Measurements from ENCODE around the gene PTPRT. TPM values are rescaled to one million over a fixed set of nuclear protein-coding genes. Genes with fewer than 3 reads are reported as not detected.

PTPRT gene
- total RNA-seq, 1 experiment from 2014 or later = not detected

DNA sequence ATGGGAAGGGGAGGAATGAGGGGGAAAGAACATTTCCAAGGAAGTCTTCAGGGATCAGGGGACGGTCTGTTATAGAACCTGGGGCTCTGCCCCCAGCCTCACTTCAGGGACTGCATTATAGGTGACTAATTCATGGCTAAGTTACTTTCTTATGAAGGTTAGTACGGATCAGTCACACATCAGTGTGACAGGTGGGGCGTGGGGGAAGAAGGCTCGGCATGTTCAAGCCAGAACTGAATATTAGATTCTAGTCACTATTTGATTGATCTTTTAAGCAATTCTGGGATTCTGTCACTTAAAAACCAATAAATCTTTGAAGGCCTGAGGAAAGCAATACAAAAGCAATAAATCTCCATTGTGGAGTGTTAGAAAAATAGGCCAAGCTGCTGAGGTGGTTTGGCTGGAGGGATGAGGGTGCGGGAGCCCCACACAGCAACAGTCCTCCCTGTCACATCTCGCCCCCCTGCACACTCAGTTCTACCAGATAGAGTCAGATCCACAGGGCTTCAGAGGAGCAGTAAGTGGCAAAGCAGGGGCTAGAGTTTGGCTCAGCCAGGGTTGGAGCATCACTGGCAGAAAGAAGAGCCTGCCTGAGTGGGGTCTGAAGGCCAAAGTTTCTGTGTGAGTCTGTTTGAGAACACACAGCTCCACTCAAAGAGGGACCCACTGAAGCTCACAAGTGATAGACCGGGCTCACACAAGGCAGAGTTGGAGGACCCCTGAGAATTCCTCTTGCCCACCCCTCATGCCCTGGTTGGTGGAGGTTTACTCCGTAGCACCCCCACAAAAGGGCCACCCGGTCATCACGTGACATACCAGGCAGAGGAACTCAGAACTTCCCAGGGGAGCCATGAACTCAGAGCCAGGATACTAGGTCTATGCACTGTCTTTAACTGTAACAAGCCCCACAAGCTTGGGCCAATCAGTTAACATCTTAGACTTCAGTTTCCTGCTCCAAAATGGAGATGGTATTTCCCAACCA, 843.2 kb downstream of the PTPRT start:
- H3K36me3 ChIP-seq (ENCODE audit: low read depth, low read length) = no peaks in the 10 kb centered on the region
- POLR2A ChIA-PET (ENCODE audit: unreplicated experiment) = no interaction called here
- DNase-seq (no peak), ATAC-seq (no peak)
- no peak for TF ChIP-seq EZH2 (IDR thresholded peaks at IDR 0.05; ENCODE audit: low read length, unreplicated experiment)
- H3F3A ChIP-seq (ENCODE audit: low read length, unreplicated experiment) = no peaks in the 10 kb centered on the region
- no peaks in the 10 kb centered on the region for H3K79me2 ChIP-seq (ENCODE audit: low read length)
- H3K4me2 ChIP-seq (ENCODE audit: low read length) = no peak overlapping the region
- no TSS peak for BruUV-seq (replicated peaks)
- no peaks in the 10 kb centered on the region for H3K4me1 ChIP-seq (ENCODE audit: insufficient read depth, low read length)
- intact Hi-C loops (cut with micrococcal nuclease) = no loop called here
- H3K9me3 ChIP-seq (ENCODE audit: low read length) = peaks cover 26% of the 10 kb centered on the region
- CTCF ChIA-PET = no interaction called here
- no peak overlapping the region for H3K4me3 ChIP-seq (ENCODE audit: low read length)
- no peak overlapping the region for H2AFZ ChIP-seq (ENCODE audit: low read length)
- H3K27ac ChIP-seq (ENCODE audit: low read length) = no peak overlapping the region
- no peaks in the 10 kb centered on the region for H3K9me2 ChIP-seq (replicated peaks; ENCODE audit: low read length)
- H3K27me3 ChIP-seq (ENCODE audit: low read length) = no peaks in the 10 kb centered on the region
- no peak overlapping the region for H3K9ac ChIP-seq (ENCODE audit: low read length)
- no peaks in the 10 kb centered on the region for H4K20me1 ChIP-seq (ENCODE audit: low read length)

DNA sequence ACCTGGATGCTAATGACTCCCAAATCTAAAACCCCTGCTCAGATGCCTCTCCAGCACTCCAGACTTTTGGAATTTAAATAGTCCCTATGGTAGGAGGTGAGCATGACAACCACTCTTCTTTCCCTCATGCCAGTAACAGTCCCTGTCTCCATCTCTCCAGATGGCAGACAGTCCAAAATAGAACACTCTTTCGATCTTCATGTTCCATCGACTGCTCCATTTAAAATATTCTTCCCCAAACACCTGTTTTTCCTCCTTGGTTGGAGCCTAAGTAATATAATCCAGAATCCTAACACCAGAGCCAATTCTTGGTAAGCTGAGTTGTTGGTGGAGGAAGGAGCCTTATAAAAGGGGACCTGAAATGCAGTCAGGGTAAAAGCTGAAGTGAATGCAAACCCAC, 848.1 kb downstream of the PTPRT start:
- no peak overlapping the region for H3K9ac ChIP-seq (ENCODE audit: low read length)
- H4K20me1 ChIP-seq (ENCODE audit: low read length) = no peaks in the 10 kb centered on the region
- intact Hi-C loops (cut with micrococcal nuclease) = no loop called here
- POLR2A ChIA-PET (ENCODE audit: unreplicated experiment) = no interaction called here
- H3K9me3 ChIP-seq (ENCODE audit: low read length) = peaks cover 48% of the 10 kb centered on the region
- no peak overlapping the region for H2AFZ ChIP-seq (ENCODE audit: low read length)
- H3K9me2 ChIP-seq (replicated peaks; ENCODE audit: low read length) = no peaks in the 10 kb centered on the region
- DNase-seq = no peak
- no peak for TF ChIP-seq EZH2phosphoT487 (IDR thresholded peaks at IDR 0.05; ENCODE audit: borderline replicate concordance, low read length)
- TF ChIP-seq, protein P1, sequence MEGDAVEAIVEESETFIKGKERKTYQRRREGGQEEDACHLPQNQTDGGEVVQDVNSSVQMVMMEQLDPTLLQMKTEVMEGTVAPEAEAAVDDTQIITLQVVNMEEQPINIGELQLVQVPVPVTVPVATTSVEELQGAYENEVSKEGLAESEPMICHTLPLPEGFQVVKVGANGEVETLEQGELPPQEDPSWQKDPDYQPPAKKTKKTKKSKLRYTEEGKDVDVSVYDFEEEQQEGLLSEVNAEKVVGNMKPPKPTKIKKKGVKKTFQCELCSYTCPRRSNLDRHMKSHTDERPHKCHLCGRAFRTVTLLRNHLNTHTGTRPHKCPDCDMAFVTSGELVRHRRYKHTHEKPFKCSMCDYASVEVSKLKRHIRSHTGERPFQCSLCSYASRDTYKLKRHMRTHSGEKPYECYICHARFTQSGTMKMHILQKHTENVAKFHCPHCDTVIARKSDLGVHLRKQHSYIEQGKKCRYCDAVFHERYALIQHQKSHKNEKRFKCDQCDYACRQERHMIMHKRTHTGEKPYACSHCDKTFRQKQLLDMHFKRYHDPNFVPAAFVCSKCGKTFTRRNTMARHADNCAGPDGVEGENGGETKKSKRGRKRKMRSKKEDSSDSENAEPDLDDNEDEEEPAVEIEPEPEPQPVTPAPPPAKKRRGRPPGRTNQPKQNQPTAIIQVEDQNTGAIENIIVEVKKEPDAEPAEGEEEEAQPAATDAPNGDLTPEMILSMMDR (conservative IDR thresholded peaks at IDR 0.05; ENCODE audit: low read depth, low read length) = no peak
- no peak for TF ChIP-seq EZH2 (IDR thresholded peaks at IDR 0.05; ENCODE audit: low read length, unreplicated experiment)
- no peaks in the 10 kb centered on the region for H3K79me2 ChIP-seq (ENCODE audit: low read length)
- H3K36me3 ChIP-seq (ENCODE audit: low read depth, low read length) = no peaks in the 10 kb centered on the region
- no peaks in the 10 kb centered on the region for H3K4me1 ChIP-seq (ENCODE audit: insufficient read depth, low read length)
- no peak overlapping the region for H3K4me3 ChIP-seq (ENCODE audit: low read length)
- CTCF ChIA-PET = no interaction called here
- H3K27ac ChIP-seq (ENCODE audit: low read length) = no peak overlapping the region
- no TSS peak for BruUV-seq (replicated peaks)
- H3K27me3 ChIP-seq (ENCODE audit: low read length) = no peaks in the 10 kb centered on the region
- ATAC-seq = no peak
- no peaks in the 10 kb centered on the region for H3F3A ChIP-seq (ENCODE audit: low read length, unreplicated experiment)
- no peak overlapping the region for H3K4me2 ChIP-seq (ENCODE audit: low read length)

DNA sequence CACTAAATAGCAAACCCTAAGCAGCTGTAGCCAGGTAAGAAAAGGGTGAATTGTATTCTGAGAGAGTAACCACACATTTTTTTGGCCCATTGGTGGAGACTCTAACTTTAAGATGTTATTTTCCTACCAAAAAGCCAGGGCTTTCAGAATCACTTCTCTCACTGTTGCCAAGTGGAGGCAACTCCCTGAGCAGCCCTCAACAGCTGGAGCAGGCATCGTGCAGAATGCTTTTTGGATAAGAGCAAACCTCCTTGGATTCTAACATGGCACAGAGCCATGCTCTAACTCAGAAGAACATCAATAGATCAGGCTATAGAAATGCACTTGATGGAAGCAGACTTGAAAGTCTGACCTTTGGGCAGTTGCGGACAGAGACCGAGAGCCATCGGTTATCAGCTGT, 849.3 kb downstream of the PTPRT start:
- ATAC-seq (no peak), DNase-seq (no peak)
- H3K27me3 ChIP-seq (ENCODE audit: low read length) = no peaks in the 10 kb centered on the region
- H3K9ac ChIP-seq (ENCODE audit: low read length) = no peak overlapping the region
- no peaks in the 10 kb centered on the region for H3K9me2 ChIP-seq (replicated peaks; ENCODE audit: low read length)
- ChIA-PET CTCF (no interaction called here), POLR2A (ENCODE audit: unreplicated experiment) (no interaction called here)
- BruUV-seq (replicated peaks) = no TSS peak
- H3K4me2 ChIP-seq (ENCODE audit: low read length) = no peak overlapping the region
- H3F3A ChIP-seq (ENCODE audit: low read length, unreplicated experiment) = no peaks in the 10 kb centered on the region
- H2AFZ ChIP-seq (ENCODE audit: low read length) = no peak overlapping the region
- no peak overlapping the region for H3K27ac ChIP-seq (ENCODE audit: low read length)
- intact Hi-C loops (cut with micrococcal nuclease) = no loop called here
- no peaks in the 10 kb centered on the region for H4K20me1 ChIP-seq (ENCODE audit: low read length)
- no peak overlapping the region for H3K4me3 ChIP-seq (ENCODE audit: low read length)
- TF ChIP-seq, protein P1 (conservative IDR thresholded peaks at IDR 0.05; ENCODE audit: low read depth, low read length) = no peak
- TF ChIP-seq EZH2 (IDR thresholded peaks at IDR 0.05; ENCODE audit: low read length, unreplicated experiment) = no peak
- TF ChIP-seq EZH2phosphoT487 (IDR thresholded peaks at IDR 0.05; ENCODE audit: borderline replicate concordance, low read length) = no peak
- no peaks in the 10 kb centered on the region for H3K36me3 ChIP-seq (ENCODE audit: low read depth, low read length)
- H3K79me2 ChIP-seq (ENCODE audit: low read length) = no peaks in the 10 kb centered on the region
- no peaks in the 10 kb centered on the region for H3K4me1 ChIP-seq (ENCODE audit: insufficient read depth, low read length)
- H3K9me3 ChIP-seq (ENCODE audit: low read length) = peaks cover 43% of the 10 kb centered on the region

Measured in PC-3 (cell line).